ENCODE results near the gene CPZ. TPM values are rescaled to one million over a fixed set of nuclear protein-coding genes. Genes with fewer than 3 reads are reported as not detected.

Gene CPZ
- total RNA-seq, 2 experiments from 2014 or later: not detected

- no peak for TF ChIP-seq CTCF (IDR thresholded peaks at IDR 0.05)
- CTCF ChIA-PET: no interaction called here
- no peak for DNase-seq
- intact Hi-C loops (cut with micrococcal nuclease): no loop called here
- Mint-ChIP-seq H3K4me1 (ENCODE audit: low read depth) (no peaks in the 10 kb centered on the region), H3K4me3 (no peak overlapping the region), H3K27ac (no peak overlapping the region), H3K27me3 (peaks cover 6% of the 10 kb centered on the region), H3K9me3 (no peaks in the 10 kb centered on the region), H3K36me3 (ENCODE audit: low read depth) (no peaks in the 10 kb centered on the region)
- no peak for ATAC-seq
- POLR2A ChIA-PET: no interaction called here
Observed at GRCh38 chr4:8588196-8588470, 4.4 kb upstream of the CPZ start.

GRCh38 chr4:8589336-8589735, 3.2 kb upstream of the CPZ start:
- DNase-seq: no peak
- ATAC-seq: no peak
- Mint-ChIP-seq H3K27me3 (peaks cover 15% of the 10 kb centered on the region), H3K36me3 (ENCODE audit: low read depth) (no peaks in the 10 kb centered on the region), H3K9me3 (no peaks in the 10 kb centered on the region), H3K27ac (no peak overlapping the region), H3K4me3 (no peak overlapping the region), H3K4me1 (ENCODE audit: low read depth) (no peaks in the 10 kb centered on the region)
- POLR2A ChIA-PET: no interaction called here
- CTCF ChIA-PET: no interaction called here
- intact Hi-C loops (cut with micrococcal nuclease): no loop called here
- TF ChIP-seq CTCF (IDR thresholded peaks at IDR 0.05): no peak

- no peak for ATAC-seq
- DNase-seq: no peak
- H3K36me3 Mint-ChIP-seq (ENCODE audit: low read depth): no peaks in the 10 kb centered on the region
- H3K9me3 Mint-ChIP-seq: no peaks in the 10 kb centered on the region
- H3K27me3 Mint-ChIP-seq: peaks cover 17% of the 10 kb centered on the region
- ChIA-PET CTCF (no interaction called here), POLR2A (no interaction called here)
- TF ChIP-seq CTCF (IDR thresholded peaks at IDR 0.05): no peak
- H3K4me3 Mint-ChIP-seq: no peak overlapping the region
- intact Hi-C loops (cut with micrococcal nuclease): loop anchor here (5.0 kb wide), 1 partner anchor 123 kb away; no protein-coding TSS in a partner anchor
- H3K27ac Mint-ChIP-seq: no peak overlapping the region
- H3K4me1 Mint-ChIP-seq (ENCODE audit: low read depth): no peaks in the 10 kb centered on the region
Observed at GRCh38 chr4:8589823-8590545, 2.6 kb upstream of the CPZ start.

- intact Hi-C loops (cut with micrococcal nuclease): loop anchor here (5.0 kb wide), 1 partner anchor 123 kb away; no protein-coding TSS in a partner anchor
- Mint-ChIP-seq H3K9me3 (no peaks in the 10 kb centered on the region), H3K27ac (no peak overlapping the region), H3K36me3 (ENCODE audit: low read depth) (no peaks in the 10 kb centered on the region), H3K4me3 (no peak overlapping the region), H3K4me1 (ENCODE audit: low read depth) (no peaks in the 10 kb centered on the region), H3K27me3 (peaks cover 17% of the 10 kb centered on the region)
- TF ChIP-seq CTCF (IDR thresholded peaks at IDR 0.05): no peak
- ChIA-PET POLR2A (no interaction called here), CTCF (no interaction called here)
- ATAC-seq: no peak
- no peak for DNase-seq
Observed at GRCh38 chr4:8590546-8590880, 2.1 kb upstream of the CPZ start.

- H3K9me3 Mint-ChIP-seq: no peaks in the 10 kb centered on the region
- no peak overlapping the region for H3K4me3 Mint-ChIP-seq
- no peak for DNase-seq
- no peaks in the 10 kb centered on the region for H3K4me1 Mint-ChIP-seq (ENCODE audit: low read depth)
- ChIA-PET CTCF (interaction anchor here (1.1 kb wide), 1 partner anchor 16 kb away, joined by 3 read pairs; no protein-coding TSS in a partner anchor), POLR2A (no interaction called here)
- TF ChIP-seq CTCF (IDR thresholded peaks at IDR 0.05): no peak
- no peaks in the 10 kb centered on the region for H3K36me3 Mint-ChIP-seq (ENCODE audit: low read depth)
- ATAC-seq: no peak
- peaks cover 17% of the 10 kb centered on the region for H3K27me3 Mint-ChIP-seq
- intact Hi-C loops (cut with micrococcal nuclease): loop anchor here (5.0 kb wide), 1 partner anchor 124 kb away; no protein-coding TSS in a partner anchor
- no peak overlapping the region for H3K27ac Mint-ChIP-seq
Observed at GRCh38 chr4:8591114-8591513, 1.5 kb upstream of the CPZ start.

All from activated CD8-positive, alpha-beta T cell treated with anti-CD3 and anti-CD28 coated beads for 36 hours (primary cell).